HG02840 (cell line): ENCODE measurements around the gene PCBP3.

Source experiments
- ATAC-seq: cut with Tn5 transposase; IDR thresholded peaks from one replicate; pipeline ENCODE4 v1.9.1; 2021; ENCODE audit warnings: mild to moderate bottlenecking, moderate library complexity, moderate number of reproducible peaks; ENCODE audit not compliant: unreplicated experiment, low FRiP score

PCBP3 gene

GRCh38 chr21:45741691-45742090 is 98.2 kb downstream of the PCBP3 start:
- no peak for ATAC-seq

- no peak for ATAC-seq
Measured at GRCh38 chr21:45742247-45742646, 98.7 kb downstream of the PCBP3 start.

- ATAC-seq, result no peak
Measured at GRCh38 chr21:45745256-45745655, 101.7 kb downstream of the PCBP3 start.

- ATAC-seq, result no peak
Measured at GRCh38 chr21:45747233-45747766, 103.8 kb downstream of the PCBP3 start.

- no peak for ATAC-seq
Measured at GRCh38 chr21:45747802-45748445, 104.4 kb downstream of the PCBP3 start.

- ATAC-seq, result no peak
Measured at GRCh38 chr21:45748593-45748992, 105.1 kb downstream of the PCBP3 start.

- no peak for ATAC-seq
Measured at GRCh38 chr21:45749974-45750373, 106.4 kb downstream of the PCBP3 start.

GRCh38 chr21:45750936-45751335 is 107.4 kb downstream of the PCBP3 start:
- no peak for ATAC-seq

- no peak for ATAC-seq
Measured at GRCh38 chr21:45753445-45753844, 109.9 kb downstream of the PCBP3 start.

GRCh38 chr21:45756029-45756428 is 112.5 kb downstream of the PCBP3 start:
- no peak for ATAC-seq

- no peak for ATAC-seq
Measured at GRCh38 chr21:45756669-45757068, 113.1 kb downstream of the PCBP3 start.

- ATAC-seq, result no peak
Measured at GRCh38 chr21:45761704-45762103, 118.2 kb downstream of the PCBP3 start.

GRCh38 chr21:45763074-45763473 is 119.5 kb downstream of the PCBP3 start:
- no peak for ATAC-seq

GRCh38 chr21:45763506-45763905 is 120.0 kb downstream of the PCBP3 start:
- ATAC-seq, result no peak

- no peak for ATAC-seq
Measured at GRCh38 chr21:45764792-45765191, 121.3 kb downstream of the PCBP3 start.

GRCh38 chr21:45765375-45765774 is 121.8 kb downstream of the PCBP3 start:
- ATAC-seq, result no peak

GRCh38 chr21:45766055-45766454 is 122.5 kb downstream of the PCBP3 start:
- ATAC-seq, result no peak

- ATAC-seq, result no peak
Measured at GRCh38 chr21:45766501-45766900, 123.0 kb downstream of the PCBP3 start.

- ATAC-seq, result no peak
Measured at GRCh38 chr21:45767071-45768006, 123.8 kb downstream of the PCBP3 start.

- ATAC-seq, result no peak
Measured at GRCh38 chr21:45768011-45768739, 124.7 kb downstream of the PCBP3 start.

GRCh38 chr21:45768740-45769048 is 125.2 kb downstream of the PCBP3 start:
- ATAC-seq, result no peak
